Activated CD4-positive, alpha-beta memory T cell treated with anti-CD3 and anti-CD28 coated beads, Interleukin-2, amount 10 ng/mL, durations not matched to agents 7 days and 5 days (primary cell): ENCODE measurements around the gene COTL1. TPM values are rescaled to one million over a fixed set of nuclear protein-coding genes. Genes with fewer than 3 reads are reported as not detected.
"Not testable (repeated sequence)": the region's sequence is repeated elsewhere in the genome, so short reads cannot be mapped to it uniquely, and the experiment has no call there.

Experiments used
- CTCF ChIA-PET: fragments of 350-600 bp; sonication (Branson Sonifier 250); formaldehyde crosslinking; loops from one replicate; lab custom pipeline; 2021; ENCODE audit warnings: antibody characterized with exemption, inconsistent platforms; lab: Charles Lee
- POLR2A ChIA-PET: fragments of 350-600 bp; sonication (Branson Sonifier 250); formaldehyde crosslinking; loops from one replicate; lab custom pipeline; 2021; ENCODE audit warnings: antibody characterized with exemption; lab: Charles Lee
- DNase-seq: peaks from one replicate; pipeline ENCODE4 v3.0.0-alpha.2; 2020
- H3K27ac Mint-ChIP-seq: one replicate; pipeline ENCODE4 v1.8.0; 2021; ENCODE audit warnings: mild to moderate bottlenecking, mixed read lengths
- H3K27me3 Mint-ChIP-seq: one replicate; pipeline ENCODE4 v1.8.0; 2021; ENCODE audit warnings: mixed read lengths
- H3K36me3 Mint-ChIP-seq: one replicate; pipeline ENCODE4 v1.8.0; 2021; ENCODE audit warnings: low read depth, mixed read lengths
- H3K4me1 Mint-ChIP-seq: one replicate; pipeline ENCODE4 v1.8.0; 2021; ENCODE audit warnings: mixed read lengths
- H3K4me3 Mint-ChIP-seq: one replicate; pipeline ENCODE4 v1.8.0; 2021; ENCODE audit warnings: mild to moderate bottlenecking, mixed read lengths
- H3K9me3 Mint-ChIP-seq: one replicate; pipeline ENCODE4 v1.8.0; 2021; ENCODE audit warnings: mixed read lengths
- total RNA-seq, 2 experiments: library from RNA; stranded (reverse); gene quantifications; one replicate each; pipeline ENCODE4 v1.2.3, GENCODE V29; 2021

Gene COTL1
- total RNA-seq, 2 experiments from 2014 or later = 676 to 689 TPM

GRCh38 chr16:84530590-84530989 is 87.3 kb downstream of the COTL1 start:
- DNase-seq = no peak
- ChIA-PET CTCF (no interaction called here), POLR2A (interaction anchor here (1.3 to 1.5 kb wide), 2 partner anchors 12 to 19 kb away, joined by 3 to 4 read pairs; no protein-coding TSS in a partner anchor)
- Mint-ChIP-seq H3K9me3 (peaks cover 22% of the 10 kb centered on the region), H3K36me3 (peaks cover 46% of the 10 kb centered on the region), H3K4me1 (peaks cover 20% of the 10 kb centered on the region), H3K4me3 (no peak overlapping the region), H3K27me3 (no peaks in the 10 kb centered on the region), H3K27ac (no peak overlapping the region)

GRCh38 chr16:84529607-84530006 is 88.3 kb downstream of the COTL1 start:
- Mint-ChIP-seq H3K27me3 (no peaks in the 10 kb centered on the region), H3K36me3 (peaks cover 51% of the 10 kb centered on the region), H3K27ac (no peak overlapping the region), H3K4me1 (peaks cover 20% of the 10 kb centered on the region), H3K4me3 (no peak overlapping the region), H3K9me3 (peaks cover 22% of the 10 kb centered on the region)
- POLR2A ChIA-PET = interaction anchor here (0.9 to 1.5 kb wide), 4 partner anchors 10 to 32 kb away, joined by 3 to 6 read pairs (median 4); no protein-coding TSS in a partner anchor
- no peak for DNase-seq
- CTCF ChIA-PET = interaction anchor here (1.1 to 1.2 kb wide), 2 partner anchors 19 kb away, joined by 4 to 6 read pairs; no protein-coding TSS in a partner anchor

- H3K9me3 Mint-ChIP-seq = peaks cover 22% of the 10 kb centered on the region
- no peak for DNase-seq
- H3K4me3 Mint-ChIP-seq = no peak overlapping the region
- peaks cover 51% of the 10 kb centered on the region for H3K36me3 Mint-ChIP-seq
- peaks cover 20% of the 10 kb centered on the region for H3K4me1 Mint-ChIP-seq
- H3K27me3 Mint-ChIP-seq = no peaks in the 10 kb centered on the region
- ChIA-PET CTCF (interaction anchor here (0.7 to 1.2 kb wide), 3 partner anchors 13 to 94 kb away, joined by 3 to 6 read pairs (median 3); no protein-coding TSS in a partner anchor), POLR2A (interaction anchor here (1.1 to 1.6 kb wide), 3 partner anchors 9 to 21 kb away, joined by 3 to 6 read pairs (median 4); no protein-coding TSS in a partner anchor)
- no peak overlapping the region for H3K27ac Mint-ChIP-seq
Measured at GRCh38 chr16:84528322-84528721, 89.6 kb downstream of the COTL1 start.

GRCh38 chr16:84527532-84528269 is 90.2 kb downstream of the COTL1 start:
- ChIA-PET POLR2A (interaction anchor here (1.1 to 1.6 kb wide), 3 partner anchors 9 to 21 kb away, joined by 3 to 6 read pairs (median 4); no protein-coding TSS in a partner anchor), CTCF (interaction anchor here (0.7 to 0.8 kb wide), 2 partner anchors 14 to 95 kb away, joined by 3 read pairs; no protein-coding TSS in a partner anchor)
- peaks cover 22% of the 10 kb centered on the region for H3K9me3 Mint-ChIP-seq
- H3K4me1 Mint-ChIP-seq = peaks cover 16% of the 10 kb centered on the region
- H3K27ac Mint-ChIP-seq = no peak overlapping the region
- no peak overlapping the region for H3K4me3 Mint-ChIP-seq
- DNase-seq = no peak
- no peaks in the 10 kb centered on the region for H3K27me3 Mint-ChIP-seq
- H3K36me3 Mint-ChIP-seq = peaks cover 48% of the 10 kb centered on the region

- H3K27ac Mint-ChIP-seq = no peak overlapping the region
- CTCF ChIA-PET = no interaction called here
- no peak overlapping the region for H3K4me3 Mint-ChIP-seq
- H3K4me1 Mint-ChIP-seq = peaks cover 9% of the 10 kb centered on the region
- no peak for DNase-seq
- H3K9me3 Mint-ChIP-seq = peaks cover 21% of the 10 kb centered on the region
- no peaks in the 10 kb centered on the region for H3K27me3 Mint-ChIP-seq
- peaks cover 46% of the 10 kb centered on the region for H3K36me3 Mint-ChIP-seq
- POLR2A ChIA-PET = interaction anchor here (1.4 to 1.6 kb wide), 2 partner anchors 8 to 12 kb away, joined by 3 to 6 read pairs; no protein-coding TSS in a partner anchor
Measured at GRCh38 chr16:84526794-84527531, 90.9 kb downstream of the COTL1 start.

- H3K27me3 Mint-ChIP-seq, CTCF ChIA-PET, H3K27ac Mint-ChIP-seq, DNase-seq, H3K4me3 Mint-ChIP-seq: not testable (repeated sequence)
- Mint-ChIP-seq H3K4me1 (peaks cover 19% of the 10 kb centered on the region), H3K36me3 (peaks cover 27% of the 10 kb centered on the region), H3K9me3 (peaks cover 10% of the 10 kb centered on the region)
- POLR2A ChIA-PET = interaction anchor here (0.8 kb wide), 1 partner anchor 8 kb away, joined by 3 read pairs; no protein-coding TSS in a partner anchor
Measured at GRCh38 chr16:84524941-84525581, 92.8 kb downstream of the COTL1 start.

- no peaks in the 10 kb centered on the region for H3K27me3 Mint-ChIP-seq
- ChIA-PET CTCF (interaction anchor here (1.2 kb wide), 1 partner anchor 8 kb away, joined by 3 read pairs; no protein-coding TSS in a partner anchor), POLR2A (interaction anchor here (0.8 kb wide), 1 partner anchor 8 kb away, joined by 3 read pairs; no protein-coding TSS in a partner anchor)
- H3K27ac Mint-ChIP-seq = no peak overlapping the region
- peaks cover 25% of the 10 kb centered on the region for H3K4me1 Mint-ChIP-seq
- peaks cover 24% of the 10 kb centered on the region for H3K36me3 Mint-ChIP-seq
- peaks cover 5% of the 10 kb centered on the region for H3K9me3 Mint-ChIP-seq
- DNase-seq = no peak
- no peak overlapping the region for H3K4me3 Mint-ChIP-seq
Measured at GRCh38 chr16:84524346-84524920, 93.4 kb downstream of the COTL1 start.

GRCh38 chr16:84521497-84521770 is 96.4 kb downstream of the COTL1 start:
- ChIA-PET POLR2A (interaction anchor here (1.2 to 10.7 kb wide), 4 partner anchors 22 to 95 kb away, joined by 3 to 69 read pairs (median 30); partner anchors contain the start of gene COTL1), CTCF (interaction anchor here (1.0 to 4.7 kb wide), 5 partner anchors 8 to 217 kb away, joined by 3 to 26 read pairs (median 4); no protein-coding TSS in a partner anchor)
- Mint-ChIP-seq H3K36me3 (peaks cover 24% of the 10 kb centered on the region), H3K27me3 (no peaks in the 10 kb centered on the region), H3K4me3 (no peak overlapping the region), H3K9me3 (no peaks in the 10 kb centered on the region), H3K27ac (no peak overlapping the region), H3K4me1 (peaks cover 44% of the 10 kb centered on the region)
- DNase-seq = no peak

GRCh38 chr16:84520725-84521496 is 97.0 kb downstream of the COTL1 start:
- ChIA-PET POLR2A (interaction anchor here (1.1 to 10.7 kb wide), 12 partner anchors 9 to 95 kb away, joined by 3 to 69 read pairs (median 18); partner anchors contain the start of genes COTL1 and MEAK7), CTCF (interaction anchor here (1.0 to 4.7 kb wide), 6 partner anchors 8 to 218 kb away, joined by 3 to 26 read pairs (median 4); no protein-coding TSS in a partner anchor)
- H3K9me3 Mint-ChIP-seq = no peaks in the 10 kb centered on the region
- no peak overlapping the region for H3K27ac Mint-ChIP-seq
- no peaks in the 10 kb centered on the region for H3K27me3 Mint-ChIP-seq
- peaks cover 49% of the 10 kb centered on the region for H3K4me1 Mint-ChIP-seq
- H3K4me3 Mint-ChIP-seq = no peak overlapping the region
- no peak for DNase-seq
- H3K36me3 Mint-ChIP-seq = peaks cover 28% of the 10 kb centered on the region

GRCh38 chr16:84519855-84520254 is 98.0 kb downstream of the COTL1 start:
- ChIA-PET CTCF (interaction anchor here (1.1 to 4.7 kb wide), 7 partner anchors 9 to 103 kb away, joined by 3 to 26 read pairs (median 13); no protein-coding TSS in a partner anchor), POLR2A (interaction anchor here (0.8 to 10.7 kb wide), 19 partner anchors 8 to 96 kb away, joined by 3 to 69 read pairs (median 6); partner anchors contain the start of genes COTL1 and MEAK7)
- Mint-ChIP-seq H3K9me3 (no peaks in the 10 kb centered on the region), H3K27ac (peak overlapping the region; percentile 82), H3K4me3 (no peak overlapping the region), H3K27me3 (no peaks in the 10 kb centered on the region), H3K4me1 (peaks cover 57% of the 10 kb centered on the region), H3K36me3 (peaks cover 25% of the 10 kb centered on the region)
- DNase-seq = no peak

- peak overlapping the region; percentile 37 for H3K4me3 Mint-ChIP-seq
- peak overlapping the region; percentile 82 for H3K27ac Mint-ChIP-seq
- CTCF ChIA-PET = interaction anchor here (0.6 to 4.7 kb wide), 9 partner anchors 8 to 434 kb away, joined by 3 to 26 read pairs (median 8); no protein-coding TSS in a partner anchor
- DNase-seq = peak; percentile 89
- POLR2A ChIA-PET = interaction anchor here (0.6 to 10.7 kb wide), 21 partner anchors 9 to 220 kb away, joined by 3 to 69 read pairs (median 6); partner anchors contain the start of genes COTL1 and MEAK7
- no peaks in the 10 kb centered on the region for H3K27me3 Mint-ChIP-seq
- no peaks in the 10 kb centered on the region for H3K9me3 Mint-ChIP-seq
- H3K36me3 Mint-ChIP-seq = peaks cover 25% of the 10 kb centered on the region
- H3K4me1 Mint-ChIP-seq = peaks cover 67% of the 10 kb centered on the region
Measured at GRCh38 chr16:84518804-84519341, 99.0 kb downstream of the COTL1 start.
